Measurements from ENCODE around the gene CAMK2B.

Gene CAMK2B

GRCh38 chr7:44325201-44325671, at the start of gene CAMK2B:
CAMK2B (minus strand) TSS chr7:44325594; CDS start chr7:44325421, 173 bp downstream.
- FAIRE-seq, result no peak

GRCh38 chr7:44374007-44374763, 48.8 kb upstream of the CAMK2B start:
- FAIRE-seq, result no peak

- FAIRE-seq, result no peak
Measured at GRCh38 chr7:44373418-44373740, 48.0 kb upstream of the CAMK2B start.

- no peak for FAIRE-seq
Measured at GRCh38 chr7:44372560-44373417, 47.4 kb upstream of the CAMK2B start.

- no peak for FAIRE-seq
Measured at GRCh38 chr7:44368885-44369284, 43.5 kb upstream of the CAMK2B start.

GRCh38 chr7:44368455-44368854, 43.1 kb upstream of the CAMK2B start:
- no peak for FAIRE-seq

GRCh38 chr7:44367475-44368043, 42.2 kb upstream of the CAMK2B start:
- FAIRE-seq, result no peak

GRCh38 chr7:44366986-44367385, 41.6 kb upstream of the CAMK2B start:
- FAIRE-seq, result no peak

GRCh38 chr7:44353668-44354067, 28.3 kb upstream of the CAMK2B start:
- no peak for FAIRE-seq

GRCh38 chr7:44348851-44349781, 23.7 kb upstream of the CAMK2B start:
- no peak for FAIRE-seq

GRCh38 chr7:44348300-44348699, 22.9 kb upstream of the CAMK2B start:
- FAIRE-seq, result no peak

GRCh38 chr7:44347546-44348114, 22.2 kb upstream of the CAMK2B start:
- no peak for FAIRE-seq

GRCh38 chr7:44346063-44346462, 20.7 kb upstream of the CAMK2B start:
- no peak for FAIRE-seq

GRCh38 chr7:44341401-44341800, 16.0 kb upstream of the CAMK2B start:
- FAIRE-seq, result no peak

- FAIRE-seq, result no peak
Measured at GRCh38 chr7:44338600-44338999, 13.2 kb upstream of the CAMK2B start.

GRCh38 chr7:44336491-44336890, 11.1 kb upstream of the CAMK2B start:
- FAIRE-seq, result no peak

GRCh38 chr7:44335184-44335583, 9.8 kb upstream of the CAMK2B start:
- no peak for FAIRE-seq

GRCh38 chr7:44334734-44335097, 9.3 kb upstream of the CAMK2B start:
- FAIRE-seq, result no peak

- FAIRE-seq, result no peak
Measured at GRCh38 chr7:44333911-44334733, 8.7 kb upstream of the CAMK2B start.

- no peak for FAIRE-seq
Measured at GRCh38 chr7:44331682-44332081, 6.3 kb upstream of the CAMK2B start.

GRCh38 chr7:44330331-44330730, 4.9 kb upstream of the CAMK2B start:
- no peak for FAIRE-seq
